Measurements from ENCODE around the gene NAALADL2. TPM values are rescaled to one million over a fixed set of nuclear protein-coding genes. Genes with fewer than 3 reads are reported as not detected.

Gene NAALADL2
- total and polyA plus RNA-seq, 4 donors = 0.28 to 4.6 (median 3.1) TPM

- DNase-seq (ENCODE audit: low spot score) = no peak
- Histone ChIP-seq H3K27ac (ENCODE audit: low read depth in 1 of 2, low read length in 2 of 2) (no peak overlapping the region), H3K27me3 (ENCODE audit: control insufficient read depth in 4 of 4, insufficient read depth in 4 of 4, low read length in 3 of 4) (no peaks in the 10 kb centered on the region), H3K36me3 (ENCODE audit: control insufficient read depth in 4 of 4, insufficient read depth in 3 of 4, low read depth in 1 of 4, low read length in 3 of 4) (no peaks in the 10 kb centered on the region), H3K4me1 (ENCODE audit: control insufficient read depth in 4 of 4, insufficient read depth in 4 of 4, low read length in 3 of 4) (no peaks in the 10 kb centered on the region), H3K9ac (ENCODE audit: low read depth in 1 of 2, low read length in 2 of 2) (no peak overlapping the region), H3K4me3 (ENCODE audit: low read depth in 1 of 3, low read length in 3 of 3) (no peak overlapping the region), H3K9me3 (ENCODE audit: control insufficient read depth in 4 of 4, low read length in 3 of 4) (no peaks in the 10 kb centered on the region)
- whole genome bisulfite sequencing = 89% methylated on average over 1 of the region's 1 CpG
- TF ChIP-seq JUND (IDR thresholded peaks at IDR 0.05) = no peak
- TF ChIP-seq YY1 (IDR thresholded peaks at IDR 0.05) = no peak
- TF ChIP-seq NR2F2 (IDR thresholded peaks at IDR 0.05) = no peak
- TF ChIP-seq SP1 (IDR thresholded peaks at IDR 0.05) = no peak
- TF ChIP-seq RXRA (IDR thresholded peaks at IDR 0.05) = no peak
- TF ChIP-seq EGR1 (IDR thresholded peaks at IDR 0.05; ENCODE audit: low read depth in 2 of 2) = no peak
- TF ChIP-seq, protein P1, sequence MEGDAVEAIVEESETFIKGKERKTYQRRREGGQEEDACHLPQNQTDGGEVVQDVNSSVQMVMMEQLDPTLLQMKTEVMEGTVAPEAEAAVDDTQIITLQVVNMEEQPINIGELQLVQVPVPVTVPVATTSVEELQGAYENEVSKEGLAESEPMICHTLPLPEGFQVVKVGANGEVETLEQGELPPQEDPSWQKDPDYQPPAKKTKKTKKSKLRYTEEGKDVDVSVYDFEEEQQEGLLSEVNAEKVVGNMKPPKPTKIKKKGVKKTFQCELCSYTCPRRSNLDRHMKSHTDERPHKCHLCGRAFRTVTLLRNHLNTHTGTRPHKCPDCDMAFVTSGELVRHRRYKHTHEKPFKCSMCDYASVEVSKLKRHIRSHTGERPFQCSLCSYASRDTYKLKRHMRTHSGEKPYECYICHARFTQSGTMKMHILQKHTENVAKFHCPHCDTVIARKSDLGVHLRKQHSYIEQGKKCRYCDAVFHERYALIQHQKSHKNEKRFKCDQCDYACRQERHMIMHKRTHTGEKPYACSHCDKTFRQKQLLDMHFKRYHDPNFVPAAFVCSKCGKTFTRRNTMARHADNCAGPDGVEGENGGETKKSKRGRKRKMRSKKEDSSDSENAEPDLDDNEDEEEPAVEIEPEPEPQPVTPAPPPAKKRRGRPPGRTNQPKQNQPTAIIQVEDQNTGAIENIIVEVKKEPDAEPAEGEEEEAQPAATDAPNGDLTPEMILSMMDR (IDR thresholded peaks at IDR 0.05; ENCODE audit: low read depth, low read length, missing input control) = no peak
- TF ChIP-seq HNF4A (conservative IDR thresholded peaks at IDR 0.05) = no peak
- TF ChIP-seq GABPA (IDR thresholded peaks at IDR 0.05 in 1 of 2, conservative IDR thresholded peaks at IDR 0.05 in 1 of 2) = no peak
- no peak for TF ChIP-seq FOXA1 (IDR thresholded peaks at IDR 0.05)
- TF ChIP-seq, protein P2, sequence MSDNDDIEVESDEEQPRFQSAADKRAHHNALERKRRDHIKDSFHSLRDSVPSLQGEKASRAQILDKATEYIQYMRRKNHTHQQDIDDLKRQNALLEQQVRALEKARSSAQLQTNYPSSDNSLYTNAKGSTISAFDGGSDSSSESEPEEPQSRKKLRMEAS (IDR thresholded peaks at IDR 0.05) = no peak
- TF ChIP-seq ZBTB33 (IDR thresholded peaks at IDR 0.05) = no peak
- TF ChIP-seq HNF4G (IDR thresholded peaks at IDR 0.05) = no peak
- no peak for TF ChIP-seq TAF1 (conservative IDR thresholded peaks at IDR 0.05)
- TF ChIP-seq RAD21 (IDR thresholded peaks at IDR 0.05) = no peak
- no peak for TF ChIP-seq FOXA2 (IDR thresholded peaks at IDR 0.05)
- no peak for TF ChIP-seq REST (IDR thresholded peaks at IDR 0.05)
- TF ChIP-seq, protein P3, sequence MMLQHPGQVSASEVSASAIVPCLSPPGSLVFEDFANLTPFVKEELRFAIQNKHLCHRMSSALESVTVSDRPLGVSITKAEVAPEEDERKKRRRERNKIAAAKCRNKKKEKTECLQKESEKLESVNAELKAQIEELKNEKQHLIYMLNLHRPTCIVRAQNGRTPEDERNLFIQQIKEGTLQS (IDR thresholded peaks at IDR 0.05) = no peak
These were observed 797.3 kb downstream of the NAALADL2 start for GRCh38 chr3:175656461-175656860.

Measured in liver (tissue), 9 donors.